HG03139 (cell line): ENCODE results near the gene GRIK4.

ENCODE experiments used
- ATAC-seq: cut with Tn5 transposase; IDR thresholded peaks from one replicate; pipeline ENCODE4 v1.9.1; 2021; ENCODE audit not compliant: unreplicated experiment

Gene GRIK4

DNA sequence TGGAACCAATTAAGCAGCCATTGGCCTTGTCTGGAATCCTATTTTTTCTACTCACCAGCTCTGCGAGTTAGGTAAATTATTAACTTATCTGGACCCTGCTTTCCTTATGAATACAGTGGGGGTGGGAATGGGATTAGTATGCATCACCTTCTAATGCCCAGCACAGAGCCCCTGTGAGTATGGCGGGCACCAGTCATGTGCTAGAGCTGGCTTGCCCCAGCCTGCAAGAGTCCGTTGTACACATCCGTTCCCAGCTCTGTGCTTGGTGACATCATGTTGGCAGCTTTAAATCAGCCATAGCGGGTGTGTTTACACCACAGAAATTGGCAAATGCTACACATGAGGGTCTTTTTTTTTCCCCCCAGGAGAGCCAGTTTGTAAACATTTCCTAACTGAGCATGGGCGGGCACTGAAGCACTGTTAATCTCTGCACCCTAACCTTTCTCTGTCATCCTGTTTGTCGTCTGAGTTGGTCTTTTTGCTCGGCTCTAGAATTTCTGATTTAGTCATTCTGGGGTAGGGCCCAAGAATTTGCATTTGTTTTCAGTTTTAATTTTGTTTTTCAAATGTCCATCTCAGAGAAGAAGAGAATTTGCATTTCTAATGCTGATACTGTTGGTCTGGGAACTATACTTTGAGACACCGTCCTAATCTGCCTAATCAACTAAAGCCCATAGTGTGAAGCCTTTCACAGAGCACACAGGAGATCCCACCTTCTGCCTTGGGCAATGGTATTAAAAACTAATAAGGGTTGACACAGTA lies 382.1 kb downstream of the GRIK4 start:
- ATAC-seq: no peak

DNA sequence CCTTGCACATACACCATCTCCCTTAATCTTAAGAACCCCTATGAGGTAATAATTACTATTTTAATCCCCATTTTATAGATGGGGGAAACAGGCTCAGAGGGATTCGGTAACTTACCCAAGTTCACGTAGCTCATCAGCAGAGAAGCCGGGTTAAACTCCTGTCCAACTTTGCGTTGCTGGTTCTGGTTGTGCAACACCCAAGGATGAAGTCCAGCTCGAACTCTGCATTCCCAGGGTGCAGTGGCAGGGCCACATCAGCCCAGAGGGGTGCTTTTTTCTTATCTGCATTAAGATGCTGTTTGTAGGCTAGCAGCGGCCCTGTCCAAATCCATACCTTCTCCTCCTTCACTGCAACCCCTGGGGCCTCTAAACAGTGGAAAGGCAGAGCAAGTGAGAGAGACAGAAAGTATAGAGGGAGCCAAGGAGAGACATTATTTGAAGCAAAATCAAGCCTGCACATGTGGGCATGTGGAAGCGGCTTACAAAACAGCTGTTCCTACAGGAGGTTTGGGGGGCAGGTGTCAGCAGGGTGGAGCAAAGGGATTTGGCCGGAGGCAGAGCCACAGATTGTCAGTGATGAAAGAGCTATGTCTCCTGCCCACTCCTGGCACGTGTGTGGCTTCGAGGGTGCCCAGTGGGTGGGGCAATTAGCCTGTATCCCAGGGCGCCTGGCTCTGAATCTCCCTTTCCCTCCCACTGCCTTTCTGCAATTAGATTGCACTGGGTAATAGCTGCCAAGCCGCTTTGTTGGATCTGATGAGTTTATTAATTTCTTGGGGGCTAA lies 382.8 kb downstream of the GRIK4 start:
- ATAC-seq: no peak

DNA sequence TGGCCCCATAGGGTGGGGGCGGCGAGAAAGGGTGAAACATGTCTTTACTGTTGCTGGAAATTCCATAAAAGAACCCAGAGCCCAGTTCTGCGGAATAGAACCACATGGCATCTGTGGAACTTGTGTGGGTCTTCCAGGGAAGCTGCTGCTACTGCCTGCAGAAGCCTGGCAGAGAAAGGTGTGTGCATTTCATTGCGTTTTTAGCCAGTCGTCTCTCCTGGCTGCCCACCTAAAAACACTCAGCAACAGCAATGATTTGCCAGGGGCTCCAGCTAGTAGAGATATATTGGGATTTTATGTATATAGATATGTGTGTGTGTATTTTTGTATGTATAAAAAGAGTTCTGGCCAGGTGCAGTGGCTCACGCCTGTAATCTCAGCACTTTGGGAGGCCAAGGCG lies 385.1 kb downstream of the GRIK4 start:
- no peak for ATAC-seq

DNA sequence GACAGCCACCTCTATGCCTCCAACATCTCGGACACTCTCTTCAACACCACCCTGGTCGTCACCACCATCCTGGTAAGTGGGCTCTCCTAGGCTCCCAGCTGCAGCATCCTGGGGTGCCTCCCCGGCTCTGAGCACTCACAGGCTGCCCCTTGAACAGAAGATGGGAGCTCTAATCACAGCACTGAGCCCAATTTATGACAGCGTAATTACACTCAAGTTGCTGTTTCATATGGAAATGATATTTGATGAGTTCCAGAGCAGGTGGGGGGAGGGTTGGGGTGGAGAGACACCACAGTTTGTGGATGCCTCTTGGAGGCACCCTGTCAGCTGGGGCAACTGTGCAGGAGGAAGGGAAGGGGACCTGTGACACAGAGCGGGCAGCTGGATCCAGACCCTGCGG lies 387.0 kb downstream of the GRIK4 start:
- ATAC-seq: no peak

DNA sequence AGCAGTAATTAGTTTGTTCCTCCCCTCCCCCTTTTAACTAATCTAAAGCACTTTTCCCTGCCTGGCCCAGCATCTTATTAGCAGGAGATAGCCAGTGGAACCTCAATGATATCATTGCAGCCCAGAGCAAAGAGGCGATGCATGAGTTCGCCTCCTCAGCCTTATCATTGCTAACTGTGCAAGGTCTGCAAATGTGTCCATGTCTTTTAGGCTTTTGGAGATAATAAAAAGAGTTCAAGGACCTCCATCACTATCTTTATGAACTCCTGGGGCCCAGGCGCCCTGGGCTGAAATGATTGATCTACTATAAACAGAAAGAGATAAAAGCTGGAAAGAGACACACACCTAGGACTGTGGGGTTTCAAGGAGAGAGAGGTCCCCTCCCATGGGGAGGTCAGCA lies 388.2 kb downstream of the GRIK4 start:
- no peak for ATAC-seq

DNA sequence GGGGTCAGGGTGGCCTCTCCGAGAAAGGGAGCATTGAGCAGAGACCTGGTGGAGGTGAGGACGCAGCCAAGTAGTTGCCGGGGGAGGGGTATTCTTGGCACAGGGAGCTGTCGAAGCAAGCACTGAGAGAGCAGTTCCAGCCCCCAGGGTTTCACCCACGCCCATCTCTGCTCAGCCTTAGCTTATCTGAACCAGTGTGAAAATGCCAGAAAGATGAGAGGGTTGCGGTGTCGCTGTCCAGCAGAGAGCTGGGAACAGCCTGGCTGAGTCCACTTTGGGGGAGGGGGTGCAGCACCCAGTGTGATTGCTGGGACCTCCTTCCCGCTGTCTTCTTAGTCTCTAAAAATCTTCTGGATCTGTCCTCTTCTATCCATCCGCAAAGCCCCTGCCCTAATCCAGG lies 389.1 kb downstream of the GRIK4 start:
- ATAC-seq: no peak

DNA sequence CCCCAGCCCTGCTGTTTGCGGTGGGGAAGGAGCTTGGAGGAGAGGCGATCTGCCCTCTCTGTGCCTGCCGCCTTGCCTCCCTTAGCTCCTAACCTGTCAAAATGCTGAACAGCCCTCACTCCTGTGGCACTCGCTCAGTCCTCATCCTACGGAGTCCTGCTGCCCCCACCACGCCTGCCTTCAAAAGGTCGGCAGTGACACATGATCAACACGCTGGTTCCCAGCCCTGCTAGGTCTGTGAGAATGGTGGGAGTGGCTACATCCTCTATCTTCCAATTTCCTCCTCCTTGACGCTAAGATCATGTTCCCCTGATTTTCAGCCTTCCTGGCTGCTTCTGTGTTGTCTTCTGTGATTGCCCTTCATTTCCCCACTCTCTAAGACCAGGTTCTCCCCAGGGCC lies 392.1 kb downstream of the GRIK4 start:
- no peak for ATAC-seq

DNA sequence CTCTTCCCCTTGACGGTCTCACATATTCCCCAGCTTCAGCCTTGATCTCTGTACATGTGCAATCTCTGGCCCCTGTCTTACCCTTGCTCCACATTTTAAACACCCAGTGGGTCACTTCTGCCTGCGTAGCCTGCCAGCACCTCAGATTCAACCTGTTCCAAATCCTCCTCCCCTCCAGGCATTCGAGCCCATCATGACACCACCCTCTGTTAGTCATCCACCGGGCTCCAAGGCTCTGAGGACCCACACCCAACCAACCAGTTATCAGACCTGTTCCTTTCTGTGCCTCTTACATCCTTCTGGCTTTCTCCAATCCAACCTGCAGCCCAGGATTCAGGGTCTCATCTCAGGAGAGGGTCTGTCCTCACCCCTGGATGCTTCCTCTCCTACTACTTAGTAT lies 392.6 kb downstream of the GRIK4 start:
- ATAC-seq: no peak

DNA sequence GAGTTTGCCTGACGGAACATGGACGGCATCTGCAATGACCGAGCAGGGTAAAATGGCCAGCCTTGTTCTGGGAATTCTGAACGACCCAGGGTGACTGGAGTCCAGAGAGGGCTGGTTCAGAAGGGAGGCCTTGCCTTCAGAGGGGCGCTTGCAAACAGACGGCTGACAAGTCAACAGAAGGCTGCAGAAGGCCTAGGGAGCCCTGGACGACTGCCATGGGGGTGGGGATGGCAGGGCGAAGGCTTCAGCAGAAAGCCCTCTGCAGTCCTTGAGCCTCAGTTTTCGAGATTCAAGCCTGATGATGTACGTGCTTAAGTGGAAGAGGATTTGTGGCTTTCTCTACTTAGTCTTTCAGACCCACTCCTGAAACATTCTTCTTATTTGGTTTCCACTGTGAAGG lies 395.2 kb downstream of the GRIK4 start:
- no peak for ATAC-seq

DNA sequence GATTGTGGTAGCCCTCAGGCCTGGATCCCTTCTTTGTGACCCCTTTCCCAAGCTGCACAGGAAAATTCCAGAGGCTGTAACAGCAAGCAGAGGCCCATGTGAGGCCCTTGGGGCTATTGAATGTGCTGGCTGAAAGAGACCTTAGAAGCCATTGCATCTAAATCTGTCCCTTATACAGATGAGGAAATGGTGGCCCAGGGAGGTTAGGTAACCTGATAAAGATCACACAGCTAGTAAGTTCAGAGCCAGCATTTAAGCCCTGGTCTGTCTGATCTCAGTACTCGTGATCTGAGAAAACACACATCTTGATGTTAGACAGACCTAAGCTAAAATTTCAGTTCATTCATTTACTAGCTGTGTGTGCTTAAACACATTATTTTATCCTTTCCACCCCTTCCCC lies 396.4 kb downstream of the GRIK4 start:
- no peak for ATAC-seq

DNA sequence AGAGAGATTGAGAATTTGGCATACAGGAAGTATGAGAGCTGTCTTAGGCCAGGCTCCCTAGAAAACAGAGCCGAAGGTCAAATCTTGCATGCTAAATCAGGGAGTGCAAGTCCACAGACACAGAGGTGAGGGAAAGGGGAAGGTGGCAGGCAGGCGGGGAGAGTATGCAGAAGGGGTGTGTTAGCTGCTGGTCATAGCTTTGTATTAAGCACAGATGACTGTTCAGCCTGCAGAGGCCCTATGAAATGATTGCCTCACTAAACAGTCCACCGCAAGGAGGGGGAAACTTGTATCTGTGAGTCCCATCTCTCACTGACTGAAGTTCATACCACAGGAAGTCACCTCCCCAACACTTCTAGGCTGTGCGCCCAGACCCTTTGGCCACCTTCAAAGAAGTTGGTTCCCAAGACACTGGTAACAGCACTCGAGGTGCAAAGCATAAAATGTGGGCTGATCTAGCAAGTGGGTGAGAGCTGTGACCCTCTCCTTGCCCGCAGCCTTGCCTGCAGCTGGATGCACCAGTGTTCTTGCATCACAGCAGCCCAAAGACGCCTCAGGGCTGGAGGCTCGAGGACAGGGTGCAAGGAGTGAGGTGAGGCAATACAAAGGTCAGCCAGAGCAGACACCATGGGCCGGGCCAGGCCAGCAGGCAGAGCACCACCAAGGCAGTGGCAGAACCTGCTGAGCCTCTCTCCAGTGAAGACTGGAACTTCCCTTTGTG lies 397.1 kb downstream of the GRIK4 start:
- no peak for ATAC-seq

DNA sequence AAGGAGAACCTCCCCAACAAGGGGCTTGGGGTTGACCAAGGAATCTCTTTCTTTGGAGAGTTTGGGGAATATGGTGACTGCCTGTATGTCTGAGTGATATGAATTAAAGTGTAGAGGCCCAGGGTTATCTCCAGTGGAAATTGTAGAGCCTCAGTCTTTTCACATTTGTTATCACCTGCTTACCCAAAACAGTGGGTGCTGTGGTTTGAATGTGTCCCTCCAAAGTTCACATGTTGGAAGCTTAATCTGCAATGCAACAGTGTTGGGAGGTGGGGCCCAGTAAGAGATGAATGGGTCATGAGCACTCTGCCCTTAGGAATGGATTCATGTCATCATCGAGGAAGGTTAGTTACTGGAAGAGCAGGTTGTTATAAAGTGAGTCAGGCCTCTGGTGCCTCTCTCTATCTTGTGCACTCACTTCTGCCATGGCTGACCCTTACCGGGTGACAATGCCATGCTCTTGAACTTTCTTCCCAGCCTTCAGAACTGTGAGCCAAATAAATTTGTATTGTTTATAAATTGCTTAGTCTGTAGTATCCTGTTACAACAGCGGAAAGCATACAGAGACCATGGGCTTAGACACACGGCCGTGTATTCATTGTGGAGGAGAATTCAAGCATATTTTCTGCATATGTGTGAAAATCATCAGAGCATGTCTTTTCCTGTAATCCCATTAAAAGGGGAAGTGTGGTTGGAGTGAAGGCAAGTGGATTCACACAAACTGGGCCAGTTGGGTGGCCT lies 398.3 kb downstream of the GRIK4 start:
- ATAC-seq: no peak

DNA sequence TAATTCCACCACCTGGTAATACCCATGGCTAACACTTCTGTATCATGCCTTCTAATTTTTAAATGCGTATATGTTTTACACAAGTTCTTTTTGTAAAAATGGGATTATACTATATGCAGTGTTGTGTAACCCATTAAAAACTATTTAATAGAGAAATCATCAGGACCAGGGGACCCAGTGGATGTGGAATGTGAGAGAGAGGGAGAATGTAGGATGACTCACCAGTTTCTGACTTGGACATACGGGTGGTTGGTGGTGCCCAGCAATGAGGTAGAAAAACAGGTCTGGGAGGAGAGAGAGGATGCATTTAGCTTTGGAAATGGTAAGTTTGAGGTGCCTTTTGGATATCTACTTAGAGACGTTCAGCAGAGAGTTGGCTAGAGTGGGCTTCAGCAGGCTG lies 400.4 kb downstream of the GRIK4 start:
- ATAC-seq: no peak

DNA sequence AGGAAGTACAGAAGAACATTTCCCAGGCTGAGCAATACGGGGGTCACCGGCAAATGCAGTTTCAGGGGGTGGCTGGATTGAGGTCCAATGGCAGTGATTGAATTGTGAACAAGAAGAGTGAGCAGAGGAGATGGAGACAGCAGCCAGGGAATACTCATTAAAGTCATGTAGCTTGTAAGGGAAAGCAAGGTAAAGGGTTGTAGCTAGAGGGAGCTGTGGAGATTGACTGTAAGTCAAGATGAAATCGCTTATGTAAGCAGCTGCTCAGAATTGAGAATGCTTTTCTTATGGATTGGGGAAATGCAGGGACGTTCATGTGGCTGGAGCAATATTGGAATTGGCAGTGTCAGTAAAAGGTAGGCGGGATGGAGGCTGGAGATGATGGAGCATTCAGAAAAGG lies 401.0 kb downstream of the GRIK4 start:
- no peak for ATAC-seq

DNA sequence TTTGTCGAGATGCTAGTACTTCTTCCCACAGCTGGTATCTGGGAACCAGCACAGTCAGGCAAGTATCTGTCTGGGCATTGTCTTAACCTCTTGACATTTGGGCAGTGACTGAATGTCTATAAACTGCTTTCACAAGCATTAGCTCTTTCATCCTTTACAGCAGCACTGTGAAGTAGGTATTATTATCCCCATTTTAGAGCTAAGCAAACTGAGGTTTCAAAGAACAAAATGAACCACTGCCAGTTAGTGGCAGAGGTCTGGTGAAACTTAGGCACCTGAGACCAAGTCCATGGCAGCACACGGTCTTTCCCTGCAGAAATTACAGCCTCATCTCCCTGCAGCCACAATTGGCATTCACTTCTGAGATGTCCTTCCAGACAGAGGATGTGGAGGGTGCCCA lies 401.4 kb downstream of the GRIK4 start:
- ATAC-seq: no peak

DNA sequence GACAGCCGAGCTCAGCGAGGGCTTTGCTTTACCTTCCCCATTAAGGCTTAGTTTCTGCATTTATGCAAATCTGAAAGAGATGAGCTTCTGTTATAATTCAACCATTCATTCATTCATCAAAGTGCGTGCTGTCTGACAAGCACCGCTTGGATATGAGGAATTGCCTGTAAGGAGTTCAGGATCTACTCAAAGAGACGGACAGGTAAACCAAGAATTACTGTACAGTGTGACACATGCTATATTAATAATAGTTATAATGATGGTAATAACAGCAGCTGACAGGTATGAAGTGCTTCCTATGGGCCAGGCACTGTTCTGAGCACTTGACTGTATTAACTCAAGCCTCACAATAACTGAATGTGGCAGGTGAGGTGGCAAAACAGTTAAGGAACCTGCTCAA lies 402.5 kb downstream of the GRIK4 start:
- no peak for ATAC-seq

DNA sequence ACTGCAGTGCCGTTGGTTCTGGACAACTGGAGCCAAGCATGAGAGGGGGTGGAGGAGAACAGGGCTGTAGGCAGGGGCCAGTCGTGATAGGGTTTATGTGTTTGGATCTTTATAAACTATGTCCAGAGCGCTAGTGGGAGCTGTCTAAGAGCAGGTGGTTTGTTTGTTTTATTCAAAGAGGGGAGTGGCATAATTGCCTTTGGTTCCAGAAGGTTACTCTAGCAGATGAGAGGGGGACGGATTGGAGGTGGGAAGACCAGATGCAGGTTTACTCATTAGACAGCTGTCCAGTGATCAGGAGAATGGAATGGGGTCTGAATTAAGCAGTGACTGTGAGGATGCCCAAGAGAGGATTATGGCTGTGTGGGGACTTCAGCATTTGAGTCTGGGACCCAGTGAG lies 403.1 kb downstream of the GRIK4 start:
- no peak for ATAC-seq

DNA sequence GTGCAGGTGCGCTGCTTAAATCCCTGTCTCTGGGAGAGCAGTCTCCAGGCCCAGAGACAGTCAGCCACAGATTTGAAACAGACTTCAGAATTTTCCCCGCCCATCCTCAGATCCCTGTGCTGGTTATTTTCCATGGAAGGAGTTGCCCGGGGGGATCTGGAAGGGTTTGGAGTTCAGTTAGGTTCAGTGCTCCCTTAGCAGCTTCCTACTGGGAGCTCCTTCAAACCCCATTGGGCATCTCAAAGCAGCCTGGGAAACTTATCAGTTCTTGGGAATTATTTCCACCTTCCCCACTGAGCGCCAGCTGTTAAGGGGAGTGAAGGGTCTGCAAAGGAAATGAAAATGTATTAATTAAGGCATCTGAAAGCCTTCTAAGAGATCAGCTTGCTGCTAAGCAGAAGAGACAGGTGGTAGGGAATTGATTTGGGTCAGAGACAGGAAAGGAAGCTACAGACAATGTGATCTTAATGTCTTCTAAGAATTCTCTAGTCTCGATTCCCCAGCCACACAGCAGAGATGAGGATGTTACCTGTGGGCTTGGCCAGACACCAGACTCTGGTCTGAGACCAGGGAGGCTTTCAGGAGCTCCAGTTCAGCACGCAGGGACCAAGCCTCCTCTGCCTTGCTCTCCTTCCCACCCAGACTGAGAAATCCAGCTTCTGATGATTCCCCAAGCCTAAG lies 406.2 kb downstream of the GRIK4 start:
- ATAC-seq: no peak

DNA sequence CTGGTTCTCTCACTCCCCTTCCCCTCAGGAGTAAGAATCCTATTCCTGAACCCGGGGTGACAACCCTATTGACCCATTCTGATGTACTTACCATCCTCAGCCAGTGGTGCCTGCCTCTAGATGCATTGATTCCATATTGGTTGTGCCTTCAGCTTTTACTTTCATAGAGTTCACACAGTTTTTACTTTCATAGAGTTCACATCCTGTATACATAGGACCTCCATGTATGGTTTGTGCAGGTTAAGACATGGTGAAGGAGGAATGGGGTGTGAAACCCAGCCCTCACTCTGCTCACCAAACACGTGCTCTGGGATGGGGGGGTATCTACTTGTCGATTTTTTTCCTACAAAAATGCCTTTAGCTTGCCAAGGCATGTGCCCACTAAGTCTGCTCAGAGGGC lies 406.7 kb downstream of the GRIK4 start:
- no peak for ATAC-seq

DNA sequence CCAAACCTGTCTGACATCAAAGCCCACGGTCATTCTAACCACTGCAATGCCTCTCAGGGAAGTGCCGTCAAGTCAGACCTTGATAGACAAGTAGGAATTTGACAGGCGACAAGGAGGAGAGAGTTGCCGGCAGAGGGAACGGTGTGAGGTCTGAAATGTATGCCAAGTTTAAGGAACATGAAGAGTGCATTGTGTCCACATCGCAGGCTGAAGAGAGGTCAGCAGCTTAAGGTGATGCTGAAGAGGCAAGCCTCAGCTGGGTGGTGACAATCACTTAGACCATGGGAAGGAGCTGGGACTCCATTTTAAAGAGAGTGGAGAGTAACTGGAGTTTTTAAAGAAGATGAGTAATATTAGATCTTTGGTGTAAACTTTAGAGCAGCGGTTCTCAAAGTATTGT lies 407.5 kb downstream of the GRIK4 start:
- no peak for ATAC-seq

DNA sequence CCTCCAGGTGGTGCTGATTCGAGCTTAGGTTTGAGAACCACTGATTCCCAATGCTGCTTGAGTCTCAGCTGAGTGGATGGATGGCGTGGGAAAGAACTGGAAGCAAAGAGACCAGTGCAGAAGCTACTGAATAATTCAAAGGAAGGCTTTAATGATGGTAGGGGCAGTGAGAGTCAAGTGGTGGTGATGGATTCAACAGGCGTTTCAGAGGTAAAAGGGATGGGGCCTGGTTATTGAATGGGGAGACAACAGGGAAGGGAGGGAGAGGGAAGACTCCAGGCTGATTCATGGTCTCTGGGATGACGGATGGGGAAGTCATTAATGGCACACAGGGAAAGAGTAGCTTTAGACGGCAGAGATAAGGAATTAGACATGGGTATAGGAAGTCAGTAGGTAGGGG lies 408.0 kb downstream of the GRIK4 start:
- no peak for ATAC-seq
